Stimulated activated CD8-positive, alpha-beta memory T cell treated with anti-CD3 and anti-CD28 coated beads, Interleukin-7, amount 100 ng/mL, for 4 hours (primary cell): ENCODE results near the gene SMIM1.

Experiments used
- DNase-seq, 2 donors: peaks; one replicate each; pipeline ENCODE4 v3.0.0-alpha.2; 2020; ENCODE audit warnings: low read depth in 2 of 2

Gene SMIM1

GRCh38 chr1:3772715-3773571 is at the start of gene SMIM1:
Gene SMIM1 (plus strand): TSS chr1:3772749. CDS start chr1:3775374, 2,625 bp downstream.
- no peak for DNase-seq

GRCh38 chr1:3722846-3723245 is 49.7 kb upstream of the SMIM1 start:
- DNase-seq, result no peak

GRCh38 chr1:3724416-3725030 is 48.0 kb upstream of the SMIM1 start:
- peak; percentile 38 to 53 for DNase-seq

GRCh38 chr1:3725366-3725765 is 47.2 kb upstream of the SMIM1 start:
- DNase-seq, result no peak

- no peak for DNase-seq
These were observed 45.3 kb upstream of the SMIM1 start for GRCh38 chr1:3727042-3727824.

GRCh38 chr1:3727825-3728776 is 44.4 kb upstream of the SMIM1 start:
- no peak for DNase-seq

- no peak for DNase-seq
These were observed 42.7 kb upstream of the SMIM1 start for GRCh38 chr1:3729594-3730542.

GRCh38 chr1:3730543-3731247 is 41.9 kb upstream of the SMIM1 start:
- DNase-seq, result no peak

GRCh38 chr1:3731583-3732433 is 40.7 kb upstream of the SMIM1 start:
- no peak for DNase-seq

- no peak for DNase-seq
These were observed 40.0 kb upstream of the SMIM1 start for GRCh38 chr1:3732434-3733093.

GRCh38 chr1:3733094-3733882 is 39.3 kb upstream of the SMIM1 start:
- no peak for DNase-seq

- DNase-seq, result no peak
These were observed 38.5 kb upstream of the SMIM1 start for GRCh38 chr1:3733883-3734589.

GRCh38 chr1:3734602-3735001 is 37.9 kb upstream of the SMIM1 start:
- no peak for DNase-seq

GRCh38 chr1:3735027-3735681 is 37.4 kb upstream of the SMIM1 start:
- DNase-seq, result no peak

- no peak for DNase-seq
These were observed 36.9 kb upstream of the SMIM1 start for GRCh38 chr1:3735688-3736087.

GRCh38 chr1:3736131-3736561 is 36.4 kb upstream of the SMIM1 start:
- no peak for DNase-seq
